ENCODE data around the gene EXOC6.

DNA sequence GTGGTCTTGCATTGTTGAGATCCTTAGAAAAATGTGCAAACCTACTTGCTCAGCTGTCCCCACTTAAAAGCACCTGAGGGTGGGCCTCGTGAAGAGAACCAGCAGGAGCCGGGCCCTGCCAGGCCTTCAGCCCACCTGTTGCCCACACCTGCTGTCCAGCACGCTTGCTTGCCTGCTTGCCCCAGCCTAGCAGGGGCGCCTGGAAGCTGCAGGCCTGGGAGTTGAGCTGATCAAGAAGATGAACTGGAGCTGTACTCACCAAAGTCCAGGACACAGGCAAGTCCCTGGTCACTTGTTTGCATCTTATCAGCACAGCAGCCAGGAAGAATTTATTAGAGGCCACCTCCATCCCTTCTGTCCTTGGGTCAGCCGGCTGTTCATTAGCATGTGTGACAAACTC is 248.6 kb downstream of the EXOC6 start:
- TF ChIP-seq, protein P1, sequence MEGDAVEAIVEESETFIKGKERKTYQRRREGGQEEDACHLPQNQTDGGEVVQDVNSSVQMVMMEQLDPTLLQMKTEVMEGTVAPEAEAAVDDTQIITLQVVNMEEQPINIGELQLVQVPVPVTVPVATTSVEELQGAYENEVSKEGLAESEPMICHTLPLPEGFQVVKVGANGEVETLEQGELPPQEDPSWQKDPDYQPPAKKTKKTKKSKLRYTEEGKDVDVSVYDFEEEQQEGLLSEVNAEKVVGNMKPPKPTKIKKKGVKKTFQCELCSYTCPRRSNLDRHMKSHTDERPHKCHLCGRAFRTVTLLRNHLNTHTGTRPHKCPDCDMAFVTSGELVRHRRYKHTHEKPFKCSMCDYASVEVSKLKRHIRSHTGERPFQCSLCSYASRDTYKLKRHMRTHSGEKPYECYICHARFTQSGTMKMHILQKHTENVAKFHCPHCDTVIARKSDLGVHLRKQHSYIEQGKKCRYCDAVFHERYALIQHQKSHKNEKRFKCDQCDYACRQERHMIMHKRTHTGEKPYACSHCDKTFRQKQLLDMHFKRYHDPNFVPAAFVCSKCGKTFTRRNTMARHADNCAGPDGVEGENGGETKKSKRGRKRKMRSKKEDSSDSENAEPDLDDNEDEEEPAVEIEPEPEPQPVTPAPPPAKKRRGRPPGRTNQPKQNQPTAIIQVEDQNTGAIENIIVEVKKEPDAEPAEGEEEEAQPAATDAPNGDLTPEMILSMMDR (optimal IDR thresholded peaks at IDR 0.05 in 1 of 3, IDR thresholded peaks at IDR 0.05 in 1 of 3, conservative IDR thresholded peaks at IDR 0.05 in 1 of 3; ENCODE audit: extremely low read depth in 1 of 3, insufficient read depth in 2 of 3, low read length in 3 of 3): no peak
- TF ChIP-seq EZH2 (IDR thresholded peaks at IDR 0.05; ENCODE audit: low read length): no peak
